ENCODE results near the gene ZNF664. TPM values are rescaled to one million over a fixed set of nuclear protein-coding genes. Genes with fewer than 3 reads are reported as not detected.
A peak's percentile ranks its signal among the peaks of the same experiment; 100 is the strongest.

Gene ZNF664
- total RNA-seq, 1 donor from 2014 or later = 25.1 TPM

GRCh38 chr12:123987022-123987421 lies 14.0 kb downstream of the ZNF664 start:
- Histone ChIP-seq H3K9ac (ENCODE audit: low read depth in 1 of 3, low read length in 3 of 3) (no peak overlapping the region), H3K36me3 (ENCODE audit: control insufficient read depth in 3 of 3, insufficient read depth in 3 of 3, low read length in 3 of 3) (peaks cover 5 to 13% (median 10%) of the 10 kb centered on the region in 3 donors), H3K4me3 (ENCODE audit: low read length in 3 of 3) (no peak overlapping the region), H3K27ac (ENCODE audit: low read depth, low read length) (peak overlapping the region; percentile 64), H3K4me1 (ENCODE audit: control insufficient read depth in 3 of 3, insufficient read depth in 3 of 3, low read length in 3 of 3) (peaks cover 27 to 36% (median 32%) of the 10 kb centered on the region in 3 donors), H3K27me3 (ENCODE audit: control insufficient read depth in 3 of 3, insufficient read depth in 3 of 3, low read length in 3 of 3) (no peaks in the 10 kb centered on the region), H3K9me3 (ENCODE audit: control insufficient read depth in 3 of 3, low read length in 3 of 3) (no peaks in the 10 kb centered on the region)

- H3K36me3 ChIP-seq (ENCODE audit: control insufficient read depth in 3 of 3, insufficient read depth in 3 of 3, low read length in 3 of 3) = peaks cover 5 to 22% (median 10%) of the 10 kb centered on the region in 3 donors
Observed at GRCh38 chr12:123989168-123989567, 16.2 kb downstream of the ZNF664 start.

GRCh38 chr12:123989753-123990152 lies 16.7 kb downstream of the ZNF664 start:
- H3K27me3 ChIP-seq (ENCODE audit: control insufficient read depth in 3 of 3, insufficient read depth in 3 of 3, low read length in 3 of 3) = no peaks in the 10 kb centered on the region
- H3K4me3 ChIP-seq (ENCODE audit: low read length in 3 of 3) = no peak overlapping the region
- H3K4me1 ChIP-seq (ENCODE audit: control insufficient read depth in 3 of 3, insufficient read depth in 3 of 3, low read length in 3 of 3) = peaks cover 25 to 30% (median 27%) of the 10 kb centered on the region in 3 donors
- H3K27ac ChIP-seq (ENCODE audit: low read depth, low read length) = no peak overlapping the region
- peaks cover 5 to 22% (median 10%) of the 10 kb centered on the region in 3 donors for H3K36me3 ChIP-seq (ENCODE audit: control insufficient read depth in 3 of 3, insufficient read depth in 3 of 3, low read length in 3 of 3)
- no peaks in the 10 kb centered on the region for H3K9me3 ChIP-seq (ENCODE audit: control insufficient read depth in 3 of 3, low read length in 3 of 3)
- no peak overlapping the region for H3K9ac ChIP-seq (ENCODE audit: low read depth in 1 of 3, low read length in 3 of 3)

More at GRCh38 chr12:123989168-123989567, 16.2 kb downstream of the ZNF664 start:
- Histone ChIP-seq H3K9ac (ENCODE audit: low read depth in 1 of 3, low read length in 3 of 3) (no peak overlapping the region), H3K4me1 (ENCODE audit: control insufficient read depth in 3 of 3, insufficient read depth in 3 of 3, low read length in 3 of 3) (peaks cover 26 to 34% (median 27%) of the 10 kb centered on the region in 3 donors), H3K27me3 (ENCODE audit: control insufficient read depth in 3 of 3, insufficient read depth in 3 of 3, low read length in 3 of 3) (no peaks in the 10 kb centered on the region), H3K27ac (ENCODE audit: low read depth, low read length) (no peak overlapping the region), H3K4me3 (ENCODE audit: low read length in 3 of 3) (no peak overlapping the region), H3K9me3 (ENCODE audit: control insufficient read depth in 3 of 3, low read length in 3 of 3) (no peaks in the 10 kb centered on the region)

- no peak overlapping the region for H3K27ac ChIP-seq (ENCODE audit: low read depth, low read length)
- no peaks in the 10 kb centered on the region for H3K9me3 ChIP-seq (ENCODE audit: control insufficient read depth in 3 of 3, low read length in 3 of 3)
- no peak overlapping the region for H3K4me3 ChIP-seq (ENCODE audit: low read length in 3 of 3)
- peaks cover 5 to 22% (median 10%) of the 10 kb centered on the region in 3 donors for H3K36me3 ChIP-seq (ENCODE audit: control insufficient read depth in 3 of 3, insufficient read depth in 3 of 3, low read length in 3 of 3)
- H3K4me1 ChIP-seq (ENCODE audit: control insufficient read depth in 3 of 3, insufficient read depth in 3 of 3, low read length in 3 of 3) = peaks cover 27 to 32% (median 27%) of the 10 kb centered on the region in 3 donors
- H3K27me3 ChIP-seq (ENCODE audit: control insufficient read depth in 3 of 3, insufficient read depth in 3 of 3, low read length in 3 of 3) = no peaks in the 10 kb centered on the region
- H3K9ac ChIP-seq (ENCODE audit: low read depth in 1 of 3, low read length in 3 of 3) = no peak overlapping the region
Observed at GRCh38 chr12:123990511-123990910, 17.5 kb downstream of the ZNF664 start.

- peaks cover 21 to 27% (median 23%) of the 10 kb centered on the region in 3 donors for H3K4me1 ChIP-seq (ENCODE audit: control insufficient read depth in 3 of 3, insufficient read depth in 3 of 3, low read length in 3 of 3)
- H3K4me3 ChIP-seq (ENCODE audit: low read length in 3 of 3) = no peak overlapping the region
- H3K27ac ChIP-seq (ENCODE audit: low read depth, low read length) = no peak overlapping the region
- peak overlapping the region in 1 of 3 donors; percentile 8 for H3K9ac ChIP-seq (ENCODE audit: low read depth in 1 of 3, low read length in 3 of 3)
- H3K9me3 ChIP-seq (ENCODE audit: control insufficient read depth in 3 of 3, low read length in 3 of 3) = no peaks in the 10 kb centered on the region
- no peaks in the 10 kb centered on the region for H3K27me3 ChIP-seq (ENCODE audit: control insufficient read depth in 3 of 3, insufficient read depth in 3 of 3, low read length in 3 of 3)
- H3K36me3 ChIP-seq (ENCODE audit: control insufficient read depth in 3 of 3, insufficient read depth in 3 of 3, low read length in 3 of 3) = peaks cover 5 to 22% (median 10%) of the 10 kb centered on the region in 3 donors
Observed at GRCh38 chr12:123991372-123991951, 18.4 kb downstream of the ZNF664 start.

GRCh38 chr12:123992118-123992825 lies 19.3 kb downstream of the ZNF664 start:
- no peak overlapping the region for H3K27ac ChIP-seq (ENCODE audit: low read depth, low read length)
- H3K4me3 ChIP-seq (ENCODE audit: low read length in 3 of 3) = no peak overlapping the region
- peaks cover 15 to 21% (median 16%) of the 10 kb centered on the region in 3 donors for H3K4me1 ChIP-seq (ENCODE audit: control insufficient read depth in 3 of 3, insufficient read depth in 3 of 3, low read length in 3 of 3)
- no peak overlapping the region for H3K9ac ChIP-seq (ENCODE audit: low read depth in 1 of 3, low read length in 3 of 3)
- no peaks in the 10 kb centered on the region for H3K27me3 ChIP-seq (ENCODE audit: control insufficient read depth in 3 of 3, insufficient read depth in 3 of 3, low read length in 3 of 3)
- H3K9me3 ChIP-seq (ENCODE audit: control insufficient read depth in 3 of 3, low read length in 3 of 3) = no peaks in the 10 kb centered on the region
- H3K36me3 ChIP-seq (ENCODE audit: control insufficient read depth in 3 of 3, insufficient read depth in 3 of 3, low read length in 3 of 3) = peaks cover 5 to 22% (median 10%) of the 10 kb centered on the region in 3 donors

GRCh38 chr12:123995023-123995748 lies 22.2 kb downstream of the ZNF664 start:
- Histone ChIP-seq H3K4me3 (ENCODE audit: low read length in 3 of 3) (no peak overlapping the region), H3K9me3 (ENCODE audit: control insufficient read depth in 3 of 3, low read length in 3 of 3) (no peaks in the 10 kb centered on the region), H3K9ac (ENCODE audit: low read depth in 1 of 3, low read length in 3 of 3) (no peak overlapping the region), H3K27me3 (ENCODE audit: control insufficient read depth in 3 of 3, insufficient read depth in 3 of 3, low read length in 3 of 3) (no peaks in the 10 kb centered on the region), H3K4me1 (ENCODE audit: control insufficient read depth in 3 of 3, insufficient read depth in 3 of 3, low read length in 3 of 3) (peaks cover 4 to 9% (median 7%) of the 10 kb centered on the region in 3 donors), H3K27ac (ENCODE audit: low read depth, low read length) (no peak overlapping the region), H3K36me3 (ENCODE audit: control insufficient read depth in 3 of 3, insufficient read depth in 3 of 3, low read length in 3 of 3) (peaks cover 4 to 22% (median 9%) of the 10 kb centered on the region in 3 donors)

GRCh38 chr12:123996581-123996980 lies 23.6 kb downstream of the ZNF664 start:
- no peaks in the 10 kb centered on the region for H3K9me3 ChIP-seq (ENCODE audit: control insufficient read depth in 3 of 3, low read length in 3 of 3)
- peaks cover 7 to 28% (median 12%) of the 10 kb centered on the region in 3 donors for H3K36me3 ChIP-seq (ENCODE audit: control insufficient read depth in 3 of 3, insufficient read depth in 3 of 3, low read length in 3 of 3)
- peaks cover 0 to 4% (median 4%) of the 10 kb centered on the region in 3 donors for H3K4me1 ChIP-seq (ENCODE audit: control insufficient read depth in 3 of 3, insufficient read depth in 3 of 3, low read length in 3 of 3)
- H3K27ac ChIP-seq (ENCODE audit: low read depth, low read length) = no peak overlapping the region
- no peak overlapping the region for H3K9ac ChIP-seq (ENCODE audit: low read depth in 1 of 3, low read length in 3 of 3)
- no peak overlapping the region for H3K4me3 ChIP-seq (ENCODE audit: low read length in 3 of 3)
- no peaks in the 10 kb centered on the region for H3K27me3 ChIP-seq (ENCODE audit: control insufficient read depth in 3 of 3, insufficient read depth in 3 of 3, low read length in 3 of 3)

GRCh38 chr12:123997033-123997822 lies 24.2 kb downstream of the ZNF664 start:
- H3K27me3 ChIP-seq (ENCODE audit: control insufficient read depth in 3 of 3, insufficient read depth in 3 of 3, low read length in 3 of 3) = no peaks in the 10 kb centered on the region
- peaks cover 10 to 32% (median 17%) of the 10 kb centered on the region in 3 donors for H3K36me3 ChIP-seq (ENCODE audit: control insufficient read depth in 3 of 3, insufficient read depth in 3 of 3, low read length in 3 of 3)
- H3K9me3 ChIP-seq (ENCODE audit: control insufficient read depth in 3 of 3, low read length in 3 of 3) = no peaks in the 10 kb centered on the region
- H3K27ac ChIP-seq (ENCODE audit: low read depth, low read length) = no peak overlapping the region
- H3K9ac ChIP-seq (ENCODE audit: low read depth in 1 of 3, low read length in 3 of 3) = no peak overlapping the region
- peaks cover 0 to 4% (median 4%) of the 10 kb centered on the region in 3 donors for H3K4me1 ChIP-seq (ENCODE audit: control insufficient read depth in 3 of 3, insufficient read depth in 3 of 3, low read length in 3 of 3)
- H3K4me3 ChIP-seq (ENCODE audit: low read length in 3 of 3) = no peak overlapping the region
